Natural killer cell (primary cell): ENCODE data around the gene CD52. TPM values are rescaled to one million over a fixed set of nuclear protein-coding genes. Genes with fewer than 3 reads are reported as not detected.

Source experiments
- ATAC-seq, 3 donors: fragments of 150-1000 bp in 2 of 3; fragments of 200-7000 bp in 1 of 3; cut with Tn5 transposase; 1 replicate in 1 of 3; 2 replicates in 2 of 3; pipeline ENCODE4 v1.10.0; 2021; ENCODE audit warnings: mild to moderate bottlenecking in 2 of 3, moderate library complexity in 2 of 3
- DNase-seq, 2 donors: peaks; one replicate each; pipeline versions ENCODE4 v3.0.0 to v3.0.0-alpha.2; 2013 to 2021; ENCODE audit warnings: mixed read lengths in 1 of 2
- H3K27ac ChIP-seq: one replicate; pipeline ENCODE4 v1.5.1; 2013; ENCODE audit warnings: mild to moderate bottlenecking, low read length
- H3K27me3 ChIP-seq: one replicate; pipeline ENCODE4 v1.6.1; 2013; ENCODE audit warnings: low read length; ENCODE audit not compliant: control insufficient read depth, insufficient read depth
- H3K36me3 ChIP-seq: one replicate; pipeline ENCODE4 v1.6.1; 2013; ENCODE audit warnings: low read length; ENCODE audit not compliant: control insufficient read depth, insufficient read depth
- H3K4me1 ChIP-seq: one replicate; pipeline ENCODE4 v1.6.1; 2013; ENCODE audit warnings: low read length; ENCODE audit not compliant: control insufficient read depth, insufficient read depth
- H3K4me3 ChIP-seq: one replicate; pipeline ENCODE4 v1.5.1; 2013; ENCODE audit warnings: low read length
- H3K9me3 ChIP-seq: one replicate; pipeline ENCODE4 v1.6.1; 2013; ENCODE audit warnings: low read length; ENCODE audit not compliant: control insufficient read depth, insufficient read depth
- H3K27ac Mint-ChIP-seq, 2 donors: one replicate each; pipeline ENCODE4 v1.8.0; 2022; ENCODE audit warnings: mild to moderate bottlenecking in 2 of 2, mixed read lengths in 2 of 2, moderate library complexity in 1 of 2
- H3K27me3 Mint-ChIP-seq, 2 donors: one replicate each; pipeline ENCODE4 v1.8.0; 2022; ENCODE audit warnings: low read depth in 2 of 2, mixed read lengths in 2 of 2
- H3K36me3 Mint-ChIP-seq: one replicate; pipeline ENCODE4 v1.8.0; 2022; ENCODE audit warnings: mixed read lengths
- H3K4me1 Mint-ChIP-seq, 2 donors: one replicate each; pipeline ENCODE4 v1.8.0; 2022; ENCODE audit warnings: mixed read lengths in 2 of 2
- H3K4me3 Mint-ChIP-seq: one replicate; pipeline ENCODE4 v1.8.0; 2022; ENCODE audit warnings: mild to moderate bottlenecking, moderate library complexity, mixed read lengths
- H3K9me3 Mint-ChIP-seq, 2 donors: one replicate each; pipeline ENCODE4 v1.8.0; 2022; ENCODE audit warnings: mixed read lengths in 2 of 2
- WGBS: methylation state at CpG from one replicate; pipeline ENCODE4 v1.1.7; 2013; ENCODE audit warnings: missing lambda C conversion rate; ENCODE audit not compliant: insufficient coverage; 5-methylcytosine and 5-hydroxymethylcytosine counted together
- intact Hi-C: fragments of 100-400 bp; cut with micrococcal nuclease; formaldehyde crosslinking; loops from one replicate; pipeline ENCODE4 v1.14.2; 2022
- total RNA-seq, 4 donors: library from RNA; stranded (reverse); fragments of 120-200 nt in 1 of 4; gene quantifications; one replicate each; pipeline versions ENCODE4 v1.2.3 to v1.2.4, GENCODE V29; 2013 to 2022
- TF ChIP-seq, protein P1 (sequence below): fragments of 200-600 bp; IDR thresholded peaks from one replicate; pipeline ENCODE4 v1.8.0; 2022; ENCODE audit warnings: antibody characterized with exemption

Gene CD52
- total RNA-seq, 3 donors from 2014 or later (not counting 1 experiment from before 2014, with no cell fraction given): 454 to 485 (median 482) TPM

GRCh38 chr1:26367441-26367840, 49.7 kb downstream of the CD52 start:
- H3K4me1 ChIP-seq: peaks cover 79% of the 10 kb centered on the region
- intact Hi-C loops: loop anchor here (10.0 kb wide), 1 partner anchor 47 kb away; the partner anchor contains the start of gene LIN28A
- no peak overlapping the region for H3K4me3 ChIP-seq
- Mint-ChIP-seq H3K4me1 (peaks cover 45 to 48% of the 10 kb centered on the region in 2 donors), H3K36me3 (no peaks in the 10 kb centered on the region), H3K4me3 (no peak overlapping the region), H3K27me3 (peaks cover 26 to 37% of the 10 kb centered on the region in 2 donors), H3K9me3 (no peaks in the 10 kb centered on the region), H3K27ac (no peak overlapping the region)
- H3K36me3 ChIP-seq: no peaks in the 10 kb centered on the region
- no peaks in the 10 kb centered on the region for H3K9me3 ChIP-seq
- no peak for DNase-seq
- peaks cover 8% of the 10 kb centered on the region for H3K27me3 ChIP-seq
- H3K27ac ChIP-seq: no peak overlapping the region
- ATAC-seq: no peak
- WGBS: 90% methylated on average over 6 of the region's 6 CpGs
- TF ChIP-seq, protein P1, sequence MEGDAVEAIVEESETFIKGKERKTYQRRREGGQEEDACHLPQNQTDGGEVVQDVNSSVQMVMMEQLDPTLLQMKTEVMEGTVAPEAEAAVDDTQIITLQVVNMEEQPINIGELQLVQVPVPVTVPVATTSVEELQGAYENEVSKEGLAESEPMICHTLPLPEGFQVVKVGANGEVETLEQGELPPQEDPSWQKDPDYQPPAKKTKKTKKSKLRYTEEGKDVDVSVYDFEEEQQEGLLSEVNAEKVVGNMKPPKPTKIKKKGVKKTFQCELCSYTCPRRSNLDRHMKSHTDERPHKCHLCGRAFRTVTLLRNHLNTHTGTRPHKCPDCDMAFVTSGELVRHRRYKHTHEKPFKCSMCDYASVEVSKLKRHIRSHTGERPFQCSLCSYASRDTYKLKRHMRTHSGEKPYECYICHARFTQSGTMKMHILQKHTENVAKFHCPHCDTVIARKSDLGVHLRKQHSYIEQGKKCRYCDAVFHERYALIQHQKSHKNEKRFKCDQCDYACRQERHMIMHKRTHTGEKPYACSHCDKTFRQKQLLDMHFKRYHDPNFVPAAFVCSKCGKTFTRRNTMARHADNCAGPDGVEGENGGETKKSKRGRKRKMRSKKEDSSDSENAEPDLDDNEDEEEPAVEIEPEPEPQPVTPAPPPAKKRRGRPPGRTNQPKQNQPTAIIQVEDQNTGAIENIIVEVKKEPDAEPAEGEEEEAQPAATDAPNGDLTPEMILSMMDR: no peak

DNA sequence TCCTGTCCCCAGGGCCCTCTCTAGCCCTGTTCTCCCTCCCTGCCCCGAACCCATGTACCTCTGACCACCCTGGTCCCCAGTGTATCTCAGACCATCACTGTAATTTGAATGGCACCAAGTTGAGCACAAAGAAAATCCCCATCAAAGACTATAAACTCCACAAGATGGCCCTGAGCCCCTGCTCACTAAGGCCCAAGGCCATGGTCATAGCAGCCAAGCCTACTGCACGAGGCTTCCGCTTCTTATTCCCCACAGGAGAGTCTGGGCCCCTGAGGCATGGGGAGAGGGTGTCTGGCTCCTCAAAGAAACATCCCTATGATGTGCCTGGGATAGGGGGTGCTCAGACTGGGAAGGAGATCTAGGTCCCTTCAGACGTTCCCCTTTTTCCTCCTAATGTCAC, 50.2 kb downstream of the CD52 start:
- peaks cover 8% of the 10 kb centered on the region for H3K27me3 ChIP-seq
- Mint-ChIP-seq H3K27me3 (peaks cover 20 to 35% of the 10 kb centered on the region in 2 donors), H3K4me1 (peaks cover 48 to 51% of the 10 kb centered on the region in 2 donors), H3K4me3 (peak overlapping the region; percentile 25), H3K27ac (no peak overlapping the region), H3K36me3 (no peaks in the 10 kb centered on the region), H3K9me3 (no peaks in the 10 kb centered on the region)
- H3K27ac ChIP-seq: no peak overlapping the region
- no peak for DNase-seq
- no peaks in the 10 kb centered on the region for H3K9me3 ChIP-seq
- intact Hi-C loops: loop anchor here (10.0 kb wide), 1 partner anchor 47 kb away; the partner anchor contains the start of gene LIN28A
- ATAC-seq: no peak
- H3K4me3 ChIP-seq: no peak overlapping the region
- 90% methylated on average over 4 of the region's 4 CpGs for WGBS
- H3K4me1 ChIP-seq: peaks cover 81% of the 10 kb centered on the region
- no peaks in the 10 kb centered on the region for H3K36me3 ChIP-seq
- TF ChIP-seq, protein P1: no peak

- intact Hi-C loops: loop anchor here (10.0 kb wide), 1 partner anchor 46 kb away; the partner anchor contains the start of gene LIN28A
- H3K4me1 ChIP-seq: peaks cover 81% of the 10 kb centered on the region
- peak overlapping the region; percentile 28 for H3K4me3 Mint-ChIP-seq
- no peaks in the 10 kb centered on the region for H3K9me3 ChIP-seq
- TF ChIP-seq, protein P1: no peak
- H3K36me3 ChIP-seq: no peaks in the 10 kb centered on the region
- no peak overlapping the region for H3K27ac Mint-ChIP-seq
- no peaks in the 10 kb centered on the region for H3K36me3 Mint-ChIP-seq
- H3K4me3 ChIP-seq: no peak overlapping the region
- H3K27me3 Mint-ChIP-seq: peaks cover 16 to 32% of the 10 kb centered on the region in 2 donors
- WGBS: 100% methylated on average over 3 of the region's 3 CpGs
- no peaks in the 10 kb centered on the region for H3K9me3 Mint-ChIP-seq
- no peak overlapping the region for H3K27ac ChIP-seq
- no peak for DNase-seq
- H3K4me1 Mint-ChIP-seq: peaks cover 48 to 51% of the 10 kb centered on the region in 2 donors
- ATAC-seq: no peak
- H3K27me3 ChIP-seq: peaks cover 4% of the 10 kb centered on the region
Observed at GRCh38 chr1:26368486-26368885, 50.7 kb downstream of the CD52 start.

Other genes starting within 250 kb of the CD52 start
- gene PDIK1L, start 206.1 kb upstream of the CD52 start, total RNA-seq: 1 to 10 TPM; 3.1 to 8.2 (median 8.1) TPM
- not detected for gene FAM110D, start 158.9 kb upstream of the CD52 start, total RNA-seq
- not detected for gene C1orf232, start 149.0 kb upstream of the CD52 start, total RNA-seq
- 10 to 100 TPM in 2 of 3 donors, 1 to 10 TPM in 1; 8.6 to 17.8 (median 15.6) TPM for gene ZNF593, start 148.1 kb upstream of the CD52 start, total RNA-seq
- gene ZNF593OS, start 146.1 kb upstream of the CD52 start, total RNA-seq: not detected
- 1 to 10 TPM in 2 of 3 donors, under 1 TPM in 1; 0.89 to 1.9 (median 1.0) TPM for gene CNKSR1, start 140.5 kb upstream of the CD52 start, total RNA-seq
- not detected for gene CATSPER4, start 127.4 kb upstream of the CD52 start, total RNA-seq
- 10 to 100 TPM; 13.0 to 20.4 (median 18.0) TPM for gene CEP85, start 83.8 kb upstream of the CD52 start, total RNA-seq
- gene SH3BGRL3, start 37.9 kb upstream of the CD52 start, total RNA-seq: 100 to 1,000 TPM; 396 to 488 (median 437) TPM
- gene UBXN11, start 11.3 kb upstream of the CD52 start, total RNA-seq: 10 to 100 TPM; 22.7 to 32.0 (median 31.7) TPM
- gene CRYBG2, start 36.2 kb downstream of the CD52 start, total RNA-seq: 1 to 10 TPM; 2.5 to 5.8 (median 3.2) TPM
- gene ZNF683, start 54.8 kb downstream of the CD52 start, total RNA-seq: 10 to 100 TPM in 2 of 3 donors, 1 to 10 TPM in 1; 9.6 to 38.2 (median 19.7) TPM
- gene LIN28A, start 92.9 kb downstream of the CD52 start, total RNA-seq: not detected
- 10 to 100 TPM; 39.6 to 48.6 (median 43.4) TPM for gene DHDDS, start 114.4 kb downstream of the CD52 start, total RNA-seq
- gene HMGN2, start 154.5 kb downstream of the CD52 start, total RNA-seq: 100 to 1,000 TPM; 315 to 364 (median 326) TPM
- gene RPS6KA1, start 211.8 kb downstream of the CD52 start, total RNA-seq: 100 to 1,000 TPM; 191 to 226 (median 215) TPM